H4 (cell line): ENCODE measurements around the gene FAM114A1. TPM values are rescaled to one million over a fixed set of nuclear protein-coding genes. Genes with fewer than 3 reads are reported as not detected.

Experiments used
- DNase-seq: peaks from one replicate; pipeline ENCODE4 v3.0.0-alpha.2; 2015; ENCODE audit warnings: low spot score
- total RNA-seq: library from RNA; depleted of rRNA; stranded (reverse); fragments of >200 nt; shearing (Covaris generic); gene quantifications from 2 replicates; pipeline ENCODE4 v1.2.3, GENCODE V29; 2014

FAM114A1 gene
- total RNA-seq, 1 experiment from 2014 or later = 89.3 TPM

- peak; percentile 93 for DNase-seq
Measured at GRCh38 chr4:38967260-38968095, 99.9 kb downstream of the FAM114A1 start.

GRCh38 chr4:38968668-38969067 is 101.1 kb downstream of the FAM114A1 start:
- no peak for DNase-seq

GRCh38 chr4:38976308-38976707 is 108.7 kb downstream of the FAM114A1 start:
- DNase-seq = no peak

- DNase-seq = no peak
Measured at GRCh38 chr4:38979081-38979480, 111.5 kb downstream of the FAM114A1 start.

- DNase-seq = no peak
Measured at GRCh38 chr4:38979511-38980230, 112.1 kb downstream of the FAM114A1 start.

GRCh38 chr4:38980903-38981676 is 113.5 kb downstream of the FAM114A1 start:
- DNase-seq = peak; percentile 82

- DNase-seq = no peak
Measured at GRCh38 chr4:38982361-38983095, 114.9 kb downstream of the FAM114A1 start.

- DNase-seq = no peak
Measured at GRCh38 chr4:38983291-38983690, 115.7 kb downstream of the FAM114A1 start.

- no peak for DNase-seq
Measured at GRCh38 chr4:38983787-38984598, 116.4 kb downstream of the FAM114A1 start.

- DNase-seq = no peak
Measured at GRCh38 chr4:38985410-38986100, 117.9 kb downstream of the FAM114A1 start.

- DNase-seq = no peak
Measured at GRCh38 chr4:38987491-38987890, 119.9 kb downstream of the FAM114A1 start.

- DNase-seq = peak; percentile 43
Measured at GRCh38 chr4:38988353-38988752, 120.7 kb downstream of the FAM114A1 start.

GRCh38 chr4:38989487-38989886 is 121.9 kb downstream of the FAM114A1 start:
- DNase-seq = no peak

GRCh38 chr4:38990241-38990640 is 122.6 kb downstream of the FAM114A1 start:
- DNase-seq = no peak

- DNase-seq = no peak
Measured at GRCh38 chr4:38993683-38994082, 126.1 kb downstream of the FAM114A1 start.

- DNase-seq = no peak
Measured at GRCh38 chr4:38994135-38994534, 126.5 kb downstream of the FAM114A1 start.
